Measurements from ENCODE around the gene TAF9B. TPM values are rescaled to one million over a fixed set of nuclear protein-coding genes. Genes with fewer than 3 reads are reported as not detected.

The TAF9B gene
- total and polyA plus RNA-seq, 2 donors (not counting 1 experiment from before 2014, with no cell fraction given), result 2.2 to 13.7 TPM

- intact Hi-C loops (cut with micrococcal nuclease), result no loop called here
- Histone ChIP-seq H3K36me3 (replicated peaks in 1 of 2; ENCODE audit: control extremely low read depth in 1 of 2, control insufficient read depth in 1 of 2, extremely low read depth in 1 of 2, insufficient read depth in 2 of 2, low read length in 1 of 2) (peaks cover 0 to 56% of the 10 kb centered on the region in 2 experiments), H3K4me1 (ENCODE audit: control insufficient read depth in 2 of 2, insufficient read depth in 2 of 2, low read length in 2 of 2) (no peaks in the 10 kb centered on the region), H4K20me1 (ENCODE audit: control insufficient read depth, insufficient read depth, low read length, poor library complexity, severe bottlenecking) (no peaks in the 10 kb centered on the region), H2AFZ (ENCODE audit: insufficient read depth, low read depth, low read length, poor library complexity, severe bottlenecking) (no peak overlapping the region), H3K9me3 (ENCODE audit: control extremely low read depth in 1 of 3, control insufficient read depth in 2 of 3, insufficient read depth in 1 of 3, low read length in 2 of 3) (no peaks in the 10 kb centered on the region), H3K27ac (ENCODE audit: low read length in 2 of 2) (no peak overlapping the region), H3K4me2 (replicated peaks; ENCODE audit: low read depth, low read length, poor library complexity, severe bottlenecking) (no peak overlapping the region), H3K4me3 (ENCODE audit: control extremely low read depth in 1 of 5, extremely low read depth in 1 of 5, insufficient read depth in 1 of 5, low read depth in 2 of 5, low read length in 4 of 5) (no peak overlapping the region), H3K27me3 (replicated peaks in 1 of 4; ENCODE audit: control extremely low read depth in 1 of 4, control insufficient read depth in 3 of 4, insufficient read depth in 4 of 4, low read length in 3 of 4) (no peaks in the 10 kb centered on the region), H3K9ac (ENCODE audit: low read length) (no peak overlapping the region), H3K79me2 (ENCODE audit: control insufficient read depth, insufficient read depth, low read length) (no peaks in the 10 kb centered on the region)
- TF ChIP-seq EZH2 (IDR thresholded peaks at IDR 0.05; ENCODE audit: borderline replicate concordance, insufficient read depth, low read depth, low read length, poor library complexity, severe bottlenecking) (no peak), CTCF (IDR thresholded peaks at IDR 0.05) (no peak)
- Mint-ChIP-seq H3K9me3 (ENCODE audit: insufficient read depth) (no peaks in the 10 kb centered on the region), H3K27ac (no peak overlapping the region), H3K4me3 (no peak overlapping the region), H3K27me3 (no peaks in the 10 kb centered on the region), H3K4me1 (no peaks in the 10 kb centered on the region)
- ChIA-PET POLR2A (no interaction called here), CTCF (interaction anchor here (0.8 to 1.5 kb wide), 4 partner anchors 23 to 957 kb away, joined by 3 read pairs; no protein-coding TSS in a partner anchor)
- no peak for ATAC-seq (ENCODE audit: low read depth)
- WGBS (ENCODE audit: insufficient coverage), result no CpG with 5 or more reads among the region's 1 CpG
- no peak for DNase-seq
These were observed 14.3 kb downstream of the TAF9B start for GRCh38 chrX:78125148-78125547.

GRCh38 chrX:78124307-78124706 lies 15.1 kb downstream of the TAF9B start:
- Histone ChIP-seq H2AFZ (ENCODE audit: insufficient read depth, low read depth, low read length, poor library complexity, severe bottlenecking) (no peak overlapping the region), H3K79me2 (ENCODE audit: control insufficient read depth, insufficient read depth, low read length) (no peaks in the 10 kb centered on the region), H4K20me1 (ENCODE audit: control insufficient read depth, insufficient read depth, low read length, poor library complexity, severe bottlenecking) (no peaks in the 10 kb centered on the region), H3K27me3 (replicated peaks in 1 of 4; ENCODE audit: control extremely low read depth in 1 of 4, control insufficient read depth in 3 of 4, insufficient read depth in 4 of 4, low read length in 3 of 4) (no peaks in the 10 kb centered on the region), H3K36me3 (replicated peaks in 1 of 2; ENCODE audit: control extremely low read depth in 1 of 2, control insufficient read depth in 1 of 2, extremely low read depth in 1 of 2, insufficient read depth in 2 of 2, low read length in 1 of 2) (peaks cover 3 to 63% of the 10 kb centered on the region in 2 experiments), H3K4me3 (ENCODE audit: control extremely low read depth in 1 of 5, extremely low read depth in 1 of 5, insufficient read depth in 1 of 5, low read depth in 2 of 5, low read length in 4 of 5) (no peak overlapping the region), H3K27ac (ENCODE audit: low read length in 2 of 2) (no peak overlapping the region), H3K4me2 (replicated peaks; ENCODE audit: low read depth, low read length, poor library complexity, severe bottlenecking) (no peak overlapping the region), H3K9ac (ENCODE audit: low read length) (no peak overlapping the region), H3K4me1 (ENCODE audit: control insufficient read depth in 2 of 2, insufficient read depth in 2 of 2, low read length in 2 of 2) (peaks cover 4 to 6% of the 10 kb centered on the region in 2 donors), H3K9me3 (ENCODE audit: control extremely low read depth in 1 of 3, control insufficient read depth in 2 of 3, insufficient read depth in 1 of 3, low read length in 2 of 3) (peaks cover 0 to 4% (median 3%) of the 10 kb centered on the region in 3 donors)
- TF ChIP-seq CTCF (IDR thresholded peaks at IDR 0.05), result peak; percentile 17
- TF ChIP-seq EZH2 (IDR thresholded peaks at IDR 0.05; ENCODE audit: borderline replicate concordance, insufficient read depth, low read depth, low read length, poor library complexity, severe bottlenecking), result no peak
- peaks cover 6% of the 10 kb centered on the region for H3K4me1 Mint-ChIP-seq
- WGBS (ENCODE audit: insufficient coverage), result no CpG with 5 or more reads among the region's 2 CpGs
- H3K27me3 Mint-ChIP-seq, result no peaks in the 10 kb centered on the region
- ATAC-seq (ENCODE audit: low read depth), result no peak
- intact Hi-C loops (cut with micrococcal nuclease), result no loop called here
- ChIA-PET CTCF (interaction anchor here (0.9 to 1.5 kb wide), 3 partner anchors 390 to 957 kb away, joined by 3 read pairs; no protein-coding TSS in a partner anchor), POLR2A (no interaction called here)
- H3K4me3 Mint-ChIP-seq, result no peak overlapping the region
- H3K27ac Mint-ChIP-seq, result no peak overlapping the region
- no peaks in the 10 kb centered on the region for H3K9me3 Mint-ChIP-seq (ENCODE audit: insufficient read depth)
- no peak for DNase-seq
